Measurements from ENCODE around the gene ACIN1. TPM values are rescaled to one million over a fixed set of nuclear protein-coding genes. Genes with fewer than 3 reads are reported as not detected.

Gene ACIN1
- total and polyA plus RNA-seq, 2 of the 13 experiments (the other 11 are each of a cell fraction or from before 2014, with no cell fraction given): 165 to 183 TPM

GRCh38 chr14:23057757-23058653 is 36.9 kb downstream of the ACIN1 start (continued):
- TF ChIP-seq ZNF318 (CRISPR knock-in tag; IDR thresholded peaks at IDR 0.05) (peak; percentile 97; the same call in 1 of the 2 replicates), CREM (IDR thresholded peaks at IDR 0.05) (no peak), CREM (CRISPR knock-in tag; IDR thresholded peaks at IDR 0.05) (no peak), ZNF292 (CRISPR knock-in tag; IDR thresholded peaks at IDR 0.05; ENCODE audit: borderline replicate concordance, low read depth) (no peak), ASH2L (IDR thresholded peaks at IDR 0.05; ENCODE audit: insufficient read length, low read depth, low read length) (peak; percentile 81), ATF2 (CRISPR knock-in tag; IDR thresholded peaks at IDR 0.05) (peak; percentile 74; the same call in 1 of the 2 replicates), THAP8 (CRISPR knock-in tag; IDR thresholded peaks at IDR 0.05; ENCODE audit: borderline replicate concordance) (no peak), NFE2L2 (IDR thresholded peaks at IDR 0.05; ENCODE audit: low read length) (peak; percentile 27; the same call in 1 of the 2 replicates), ZNF597 (CRISPR knock-in tag; IDR thresholded peaks at IDR 0.05) (0 out of 2 replicates have a peak, but pooled peaks have one; percentile 54), FUBP1 (CRISPR knock-in tag; IDR thresholded peaks at IDR 0.05; ENCODE audit: borderline replicate concordance) (no peak; the same call in 1 of the 2 replicates), IRF2 (CRISPR knock-in tag; IDR thresholded peaks at IDR 0.05) (peak; percentile 92), IRX3 (CRISPR knock-in tag; IDR thresholded peaks at IDR 0.05; ENCODE audit: borderline replicate concordance, low read depth) (peak; percentile 25; the same call in 1 of the 2 replicates), CCDC6 (CRISPR knock-in tag; IDR thresholded peaks at IDR 0.05) (peak; percentile 77), ZNF530 (CRISPR knock-in tag; IDR thresholded peaks at IDR 0.05; ENCODE audit: low read depth) (no peak; the same call in 1 of the 2 replicates)

Data from HepG2 (cell line).